CD4-positive, alpha-beta T cell (primary cell): ENCODE measurements around the gene SMYD3. TPM values are rescaled to one million over a fixed set of nuclear protein-coding genes. Genes with fewer than 3 reads are reported as not detected.

Source experiments
- ATAC-seq: fragments of 200-7000 bp; cut with Tn5 transposase; one replicate; pipeline ENCODE4 v1.10.0; 2022; ENCODE audit warnings: mild to moderate bottlenecking; ENCODE audit not compliant: poor library complexity
- CTCF ChIA-PET: fragments of 350-600 bp; sonication (Branson Sonifier 250); formaldehyde crosslinking; loops from one replicate; lab custom pipeline; 2021; ENCODE audit warnings: antibody characterized with exemption, inconsistent platforms; lab: Charles Lee
- POLR2A ChIA-PET: fragments of 350-600 bp; sonication (Branson Sonifier 250); formaldehyde crosslinking; loops from one replicate; lab custom pipeline; 2021; ENCODE audit warnings: antibody characterized with exemption, inconsistent platforms; lab: Charles Lee
- DNase-seq, 14 experiments: peaks; one replicate each; pipeline ENCODE4 v3.0.0-alpha.2; 2013 to 2020; ENCODE audit warnings: mixed read lengths in 2 of 14
- H3K27ac ChIP-seq, 2 donors: one replicate each; pipeline versions ENCODE4 v1.5.1 to v1.7.0; 2013; ENCODE audit warnings: low read length in 2 of 2, low read depth in 1 of 2, mild to moderate bottlenecking in 1 of 2
- H3K27me3 ChIP-seq, 2 experiments: 1 replicate in 1 of 2; 2 replicates in 1 of 2; pipeline versions ENCODE4 v1.6.1 to v1.7.0; 2013; ENCODE audit warnings: low read length in 2 of 2, control low read depth in 1 of 2, mild to moderate bottlenecking in 1 of 2, moderate library complexity in 1 of 2; ENCODE audit not compliant: insufficient read depth in 2 of 2, control insufficient read depth in 1 of 2
- H3K36me3 ChIP-seq: one replicate; pipeline ENCODE4 v1.6.1; 2013; ENCODE audit warnings: low read length, control low read depth; ENCODE audit not compliant: insufficient read depth
- H3K4me1 ChIP-seq: one replicate; pipeline ENCODE4 v1.6.1; 2013; ENCODE audit warnings: low read length, control low read depth; ENCODE audit not compliant: insufficient read depth
- H3K4me3 ChIP-seq: one replicate; pipeline ENCODE4 v1.5.1; 2013; ENCODE audit warnings: mild to moderate bottlenecking, low read length, moderate library complexity
- H3K9me3 ChIP-seq, 2 experiments: 1 replicate in 1 of 2; 2 replicates in 1 of 2; pipeline versions ENCODE4 v1.6.1 to v1.7.0; 2013; ENCODE audit warnings: low read length in 2 of 2, mild to moderate bottlenecking in 2 of 2, control low read depth in 1 of 2, moderate library complexity in 1 of 2; ENCODE audit not compliant: control insufficient read depth in 1 of 2, insufficient read depth in 1 of 2
- H3K27ac Mint-ChIP-seq: one replicate; pipeline ENCODE4 v1.8.0; 2020; ENCODE audit warnings: mixed read lengths
- H3K27me3 Mint-ChIP-seq: one replicate; pipeline ENCODE4 v1.8.0; 2021; ENCODE audit warnings: mixed read lengths
- H3K36me3 Mint-ChIP-seq: one replicate; pipeline ENCODE4 v1.8.0; 2021; ENCODE audit warnings: low read depth, mixed read lengths
- H3K4me1 Mint-ChIP-seq: one replicate; pipeline ENCODE4 v1.8.0; 2021; ENCODE audit warnings: low read depth, mixed read lengths
- H3K4me3 Mint-ChIP-seq: one replicate; pipeline ENCODE4 v1.8.0; 2020; ENCODE audit warnings: mild to moderate bottlenecking, mixed read lengths
- H3K9me3 Mint-ChIP-seq: one replicate; pipeline ENCODE4 v1.8.0; 2020; ENCODE audit warnings: mixed read lengths
- CTCF ChIP-seq: fragments of 200-600 bp; IDR thresholded peaks from one replicate; pipeline ENCODE4 v1.8.0; 2022; ENCODE audit warnings: antibody characterized with exemption, mild to moderate bottlenecking
- intact Hi-C, 2 experiments: fragments of 100-400 bp; cut with DNase I in 1 of 2; cut with micrococcal nuclease in 1 of 2; formaldehyde crosslinking; loops; one replicate each; pipeline versions ENCODE4 v1.15.1 to v1.9.0; 2023 to 2025; cut with DNase I, micrococcal nuclease
- total RNA-seq, 174 experiments: library from RNA in 2 of 174; stranded (reverse) in 2 of 174; gene quantifications; one replicate each; pipeline ENCODE4 v1.2.3 and lab custom pipeline; 2021 to 2026

Gene SMYD3
- total RNA-seq, 2 experiments from 2014 or later, result 18.8 to 19.6 TPM

- no peak overlapping the region for H3K4me3 ChIP-seq
- H3K4me1 Mint-ChIP-seq, result no peaks in the 10 kb centered on the region
- peak in 1 of 14 experiments; percentile 1 for DNase-seq
Observed at GRCh38 chr1:246280551-246280950, 226.5 kb downstream of the SMYD3 start.

DNA sequence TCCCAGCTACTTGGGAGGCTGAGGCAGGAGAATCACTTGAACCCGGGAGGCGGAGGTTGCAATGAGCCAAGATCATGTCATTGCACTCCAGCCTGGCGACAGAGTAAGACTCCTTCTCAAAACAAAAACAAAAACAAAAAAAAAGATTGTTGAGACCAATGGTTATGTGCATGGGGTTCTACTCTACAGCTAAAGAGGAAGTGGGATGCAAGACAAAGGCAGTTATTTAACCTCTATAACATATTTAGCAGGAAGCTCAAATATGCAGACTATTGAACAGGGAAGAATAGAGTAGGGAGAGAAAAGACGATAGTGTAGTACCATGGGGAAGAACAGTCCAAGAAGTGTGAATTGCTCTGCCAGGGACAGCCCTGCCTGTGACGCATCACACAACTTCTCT, 227.7 kb downstream of the SMYD3 start:
- Histone ChIP-seq H3K27me3 (no peaks in the 10 kb centered on the region), H3K27ac (no peak overlapping the region), H3K4me3 (no peak overlapping the region), H3K36me3 (no peaks in the 10 kb centered on the region), H3K9me3 (no peaks in the 10 kb centered on the region), H3K4me1 (no peaks in the 10 kb centered on the region)
- peaks cover 20% of the 10 kb centered on the region for H3K36me3 Mint-ChIP-seq
- no peaks in the 10 kb centered on the region for H3K27me3 Mint-ChIP-seq
- no peaks in the 10 kb centered on the region for H3K9me3 Mint-ChIP-seq
- DNase-seq (no peak), ATAC-seq (no peak)
- no peak overlapping the region for H3K27ac Mint-ChIP-seq
- CTCF ChIA-PET, result no interaction called here
- H3K4me3 Mint-ChIP-seq, result no peak overlapping the region
- POLR2A ChIA-PET, result no interaction called here
- no peak for TF ChIP-seq CTCF
- H3K4me1 Mint-ChIP-seq, result no peaks in the 10 kb centered on the region
- intact Hi-C loops, result no loop called here

More at GRCh38 chr1:246280551-246280950, 226.5 kb downstream of the SMYD3 start:
- intact Hi-C loops, result no loop called here
- ChIA-PET CTCF (no interaction called here), POLR2A (no interaction called here)
- H3K36me3 ChIP-seq, result no peaks in the 10 kb centered on the region
- Mint-ChIP-seq H3K27me3 (no peaks in the 10 kb centered on the region), H3K4me3 (no peak overlapping the region), H3K36me3 (peaks cover 25% of the 10 kb centered on the region), H3K9me3 (no peaks in the 10 kb centered on the region), H3K27ac (no peak overlapping the region)
- H3K9me3 ChIP-seq, result no peaks in the 10 kb centered on the region
- no peaks in the 10 kb centered on the region for H3K4me1 ChIP-seq
- ATAC-seq, result no peak
- TF ChIP-seq CTCF, result no peak
- H3K27me3 ChIP-seq, result no peaks in the 10 kb centered on the region
- no peak overlapping the region for H3K27ac ChIP-seq

DNA sequence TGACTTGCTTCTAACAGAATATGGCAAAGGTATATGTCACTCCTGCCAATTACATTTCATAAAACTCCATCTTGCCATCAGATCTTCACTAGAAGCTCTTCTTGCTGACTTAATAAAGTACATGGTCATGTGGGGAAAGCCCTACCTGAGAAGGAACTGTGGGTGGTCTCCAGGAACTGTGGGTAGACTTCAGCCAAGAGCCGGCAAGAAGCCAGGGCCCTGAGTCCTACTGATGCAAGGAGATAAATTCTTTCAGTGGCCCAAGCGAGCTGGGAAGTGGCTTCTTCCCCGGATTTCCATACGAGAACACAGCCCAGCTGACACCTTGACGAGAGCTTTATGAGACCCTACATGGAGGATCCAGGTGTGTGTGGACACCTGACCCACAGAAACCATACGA, 228.7 kb downstream of the SMYD3 start:
- TF ChIP-seq CTCF, result no peak
- CTCF ChIA-PET, result no interaction called here

More for the DNA sequence above, 228.7 kb downstream of the SMYD3 start:
- intact Hi-C loops, result no loop called here
- peaks cover 3% of the 10 kb centered on the region for H3K9me3 Mint-ChIP-seq
- H3K4me3 Mint-ChIP-seq, result no peak overlapping the region
- no peak for DNase-seq
- Histone ChIP-seq H3K36me3 (no peaks in the 10 kb centered on the region), H3K4me1 (no peaks in the 10 kb centered on the region), H3K9me3 (no peaks in the 10 kb centered on the region), H3K27ac (no peak overlapping the region), H3K4me3 (no peak overlapping the region), H3K27me3 (no peaks in the 10 kb centered on the region)
- no peaks in the 10 kb centered on the region for H3K27me3 Mint-ChIP-seq
- POLR2A ChIA-PET, result no interaction called here
- H3K27ac Mint-ChIP-seq, result no peak overlapping the region
- peaks cover 25% of the 10 kb centered on the region for H3K36me3 Mint-ChIP-seq
- no peak for ATAC-seq
- no peaks in the 10 kb centered on the region for H3K4me1 Mint-ChIP-seq
